Activated gamma-delta T cell treated with Interleukin-2 at 50 U/mL for 16 hours (primary cell): Measurements from ENCODE around the gene LENEP.
"Not testable (repeated sequence)": the region's sequence is repeated elsewhere in the genome, so short reads cannot be mapped to it uniquely, and the experiment has no call there.

Experiments
- DNase-seq: peaks from one replicate; pipeline ENCODE4 v3.0.0-alpha.2; 2020

LENEP gene

DNA sequence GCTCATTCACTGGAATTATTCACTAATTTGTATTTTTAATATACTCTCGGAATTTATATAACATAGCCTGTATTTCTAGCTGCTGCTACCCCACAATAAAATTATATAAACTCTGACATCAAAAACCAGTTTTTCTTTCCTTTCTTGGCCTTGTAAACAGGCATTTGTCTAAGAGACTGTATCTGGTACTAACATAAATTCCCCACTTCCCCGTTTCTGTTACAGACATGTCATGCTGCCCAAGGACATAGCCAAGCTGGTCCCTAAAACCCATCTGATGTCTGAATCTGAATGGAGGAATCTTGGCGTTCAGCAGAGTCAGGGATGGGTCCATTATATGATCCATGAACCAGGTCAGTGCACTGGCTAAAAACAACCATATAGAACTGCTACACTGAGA is 15.6 kb upstream of the LENEP start:
- not testable (repeated sequence) for DNase-seq

DNA sequence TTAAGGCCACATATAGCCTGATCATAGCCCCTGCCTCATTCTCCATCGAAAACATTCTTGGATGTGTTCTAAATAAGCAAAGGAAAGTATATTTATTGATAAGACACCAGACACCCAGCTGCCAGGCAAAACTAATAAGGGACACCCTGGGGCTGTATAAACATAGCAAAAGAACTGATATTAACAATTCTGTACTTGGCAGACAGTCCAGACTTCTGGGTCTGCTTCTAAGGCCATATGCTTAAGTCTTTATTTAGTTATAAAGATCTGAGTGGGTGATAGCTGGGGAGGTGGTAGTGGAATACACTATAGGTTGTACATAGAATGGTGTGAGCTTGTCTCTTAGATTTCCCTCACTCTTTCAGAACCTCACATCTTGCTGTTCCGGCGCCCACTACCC is 15.0 kb upstream of the LENEP start:
- no peak for DNase-seq

DNA sequence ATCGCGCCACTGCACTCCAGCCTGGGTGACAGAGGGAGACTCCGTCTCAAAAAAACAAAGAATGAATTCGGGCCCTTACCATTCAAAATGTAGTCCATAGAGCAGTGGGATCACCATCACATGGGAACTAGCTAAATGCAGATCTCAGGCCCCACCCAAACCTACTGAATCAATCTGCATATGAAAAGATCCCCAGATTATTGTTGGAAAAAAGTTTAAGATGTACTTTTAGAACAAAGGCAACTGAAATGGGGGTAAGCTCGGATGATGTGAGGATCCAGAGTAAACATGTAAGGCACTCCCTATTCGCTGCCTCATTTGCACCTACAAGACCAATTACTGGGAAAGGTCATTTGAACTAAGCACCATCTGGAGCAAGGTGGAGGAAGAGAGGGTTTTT is 11.0 kb upstream of the LENEP start:
- DNase-seq = no peak

DNA sequence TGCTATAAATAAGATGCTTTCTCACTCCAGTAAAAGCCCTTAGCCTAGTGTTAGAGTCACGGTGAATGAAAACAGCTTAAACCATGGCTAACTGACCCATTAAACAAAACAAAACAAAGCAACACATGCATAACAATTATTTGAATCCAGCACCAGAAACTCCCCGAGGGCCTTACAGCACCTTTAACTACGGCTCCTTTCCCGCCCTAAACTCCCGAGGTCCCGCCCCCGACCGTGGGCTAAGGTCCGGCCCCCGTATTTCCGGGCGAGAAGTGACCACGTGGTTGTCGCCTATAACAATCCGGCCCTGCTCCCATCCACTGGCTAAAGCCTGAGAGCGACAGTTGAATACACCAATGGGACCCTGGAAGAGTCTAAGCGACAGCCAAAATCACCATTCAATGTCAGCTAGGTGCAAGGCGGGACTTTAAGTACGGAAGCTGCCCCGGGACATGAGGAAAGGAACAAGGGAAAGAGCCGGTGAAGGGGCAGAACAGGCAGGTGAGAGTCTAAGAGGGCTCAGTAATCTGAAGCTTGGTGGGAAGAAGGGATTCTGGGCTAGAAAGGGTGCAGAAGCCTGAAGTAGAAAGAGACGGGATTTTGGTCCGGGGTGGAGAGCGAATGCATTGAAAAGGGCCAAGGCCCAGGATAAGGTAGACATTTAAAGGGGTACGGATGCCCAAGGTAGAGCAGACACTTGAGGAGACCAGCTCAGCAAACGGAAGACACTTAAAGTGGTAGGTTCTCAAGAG is 10.3 kb upstream of the LENEP start, which contains the start of gene FLAD1:
TSS of gene FLAD1 (plus strand) at position 448 of the 752 bp plus-strand sequence. CDS start 351 bp downstream, outside the sequence.
- DNase-seq = peak; percentile 93

DNA sequence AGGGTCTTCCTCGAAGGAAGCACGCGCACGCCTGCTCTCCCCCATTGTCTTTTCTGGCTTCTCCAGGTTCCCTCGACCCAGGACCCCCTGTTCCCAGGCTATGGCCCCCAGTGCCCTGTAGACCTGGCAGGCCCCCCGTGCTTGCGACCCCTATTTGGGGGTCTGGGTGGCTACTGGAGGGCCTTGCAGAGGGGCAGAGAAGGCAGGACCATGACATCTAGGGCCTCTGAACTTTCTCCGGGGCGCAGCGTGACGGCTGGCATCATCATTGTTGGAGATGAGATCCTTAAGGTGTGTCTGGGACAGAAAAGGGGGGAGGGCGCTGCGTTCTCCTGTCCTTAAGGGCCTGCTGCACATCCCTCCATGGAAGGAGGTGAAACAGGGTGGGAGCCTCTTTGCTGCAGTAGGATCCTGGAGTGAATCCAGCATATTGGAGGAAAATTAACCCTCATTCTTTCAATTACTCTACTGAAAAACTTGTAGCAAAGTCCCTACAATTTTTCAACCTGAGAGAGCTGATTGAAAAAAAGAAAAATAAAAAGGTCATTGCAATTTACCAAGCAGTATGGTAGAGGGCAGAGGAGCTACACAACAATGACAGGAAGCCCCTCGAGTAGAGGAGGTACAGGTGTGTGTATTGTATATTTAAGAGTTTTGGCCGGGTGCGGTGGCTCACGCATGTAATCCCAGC is 9.5 kb upstream of the LENEP start:
- no peak for DNase-seq

DNA sequence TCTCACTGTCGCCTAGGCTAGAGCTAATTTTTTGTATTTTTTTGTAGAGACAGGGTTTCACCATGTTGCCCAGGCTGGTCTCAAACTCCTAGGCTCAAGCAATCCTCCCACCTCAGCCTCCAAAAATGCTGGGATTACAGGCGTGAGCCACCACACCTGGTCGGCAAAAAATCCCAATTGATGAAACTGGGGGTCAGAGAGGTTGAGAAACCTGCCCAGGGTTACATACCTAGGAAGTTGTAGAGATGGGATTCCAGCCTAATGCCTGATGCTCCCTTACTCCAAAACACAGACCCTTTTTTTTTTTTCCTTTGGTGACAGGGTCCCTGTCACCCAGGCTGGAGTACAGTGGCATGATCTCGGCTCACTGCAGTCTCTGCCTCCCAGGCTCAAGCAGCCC is 6.7 kb upstream of the LENEP start:
- DNase-seq = not testable (repeated sequence)

DNA sequence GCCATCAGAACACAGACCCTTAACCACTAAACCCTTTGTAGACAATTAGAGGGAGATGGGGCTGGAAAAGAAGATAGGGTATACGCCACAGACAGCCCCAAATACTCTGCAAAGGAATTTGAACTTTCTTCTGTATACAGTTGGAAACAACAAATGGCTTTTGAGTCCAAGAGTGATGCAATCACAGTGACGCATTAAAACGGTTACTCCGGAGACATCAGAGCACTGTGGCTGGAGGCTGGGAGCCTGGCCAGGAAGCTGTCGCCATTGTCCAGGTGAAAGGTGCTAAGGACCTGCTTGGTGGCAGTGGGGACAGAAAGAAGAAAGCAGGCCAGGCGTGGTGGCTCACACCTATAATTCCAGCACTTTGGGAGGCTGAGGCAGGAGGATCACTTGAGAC is 6.1 kb upstream of the LENEP start:
- no peak for DNase-seq

DNA sequence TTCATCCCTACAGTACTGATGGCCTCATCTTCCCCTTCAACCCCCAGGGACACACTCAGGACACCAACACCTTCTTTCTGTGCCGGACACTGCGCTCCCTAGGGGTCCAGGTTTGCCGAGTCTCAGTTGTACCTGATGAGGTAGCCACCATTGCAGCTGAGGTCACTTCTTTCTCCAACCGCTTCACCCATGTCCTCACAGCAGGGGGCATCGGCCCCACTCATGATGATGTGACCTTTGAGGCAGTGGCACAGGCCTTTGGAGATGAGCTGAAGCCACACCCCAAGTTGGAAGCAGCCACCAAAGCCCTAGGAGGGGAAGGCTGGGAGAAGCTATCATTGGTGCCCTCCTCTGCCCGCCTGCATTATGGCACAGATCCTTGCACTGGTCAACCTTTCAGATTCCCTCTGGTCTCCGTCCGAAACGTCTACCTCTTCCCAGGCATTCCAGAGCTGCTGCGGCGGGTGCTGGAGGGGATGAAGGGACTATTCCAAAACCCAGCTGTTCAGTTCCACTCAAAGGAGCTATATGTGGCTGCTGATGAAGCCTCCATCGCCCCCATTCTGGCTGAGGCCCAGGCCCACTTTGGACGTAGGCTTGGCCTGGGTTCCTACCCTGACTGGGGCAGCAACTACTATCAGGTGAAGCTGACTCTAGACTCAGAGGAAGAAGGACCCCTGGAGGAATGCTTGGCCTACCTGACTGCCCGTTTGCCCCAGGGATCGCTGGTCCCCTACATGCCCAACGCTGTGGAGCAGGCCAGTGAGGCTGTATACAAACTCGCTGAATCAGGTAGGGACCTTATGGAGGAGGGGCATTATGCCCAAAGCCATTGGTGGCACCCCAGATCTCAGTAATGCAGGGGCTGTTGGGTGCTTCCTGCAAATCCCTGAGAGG is 5.1 kb upstream of the LENEP start:
- no peak for DNase-seq

DNA sequence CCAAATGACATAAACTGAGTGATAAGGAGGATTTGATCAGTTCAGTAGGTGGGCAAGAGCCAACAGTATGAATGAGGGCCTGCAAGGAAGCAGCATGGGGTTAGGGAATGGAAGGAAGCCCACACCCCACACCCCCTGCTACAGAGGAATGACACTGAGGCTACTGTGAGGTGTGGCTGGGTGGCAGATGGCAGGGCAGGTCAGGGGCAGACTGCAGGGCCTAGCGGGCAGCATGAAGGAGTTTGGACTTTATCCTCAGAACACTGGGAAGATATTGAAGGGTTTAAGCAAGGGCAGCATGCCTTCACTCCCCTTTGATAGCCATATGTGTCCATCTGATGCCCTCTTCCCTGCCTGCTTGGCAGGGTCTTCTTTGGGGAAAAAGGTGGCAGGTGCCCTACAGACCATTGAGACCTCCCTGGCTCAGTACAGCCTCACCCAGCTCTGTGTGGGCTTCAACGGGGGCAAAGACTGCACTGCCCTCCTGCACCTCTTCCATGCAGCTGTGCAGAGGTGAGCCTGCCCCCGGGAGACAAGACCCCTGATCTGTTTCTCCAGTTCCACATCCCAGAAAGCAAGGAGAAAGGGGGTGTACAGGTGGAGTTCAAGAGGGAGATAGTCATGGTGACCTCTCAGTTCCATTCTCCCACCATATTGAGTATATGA is 4.1 kb upstream of the LENEP start:
- no peak for DNase-seq

DNA sequence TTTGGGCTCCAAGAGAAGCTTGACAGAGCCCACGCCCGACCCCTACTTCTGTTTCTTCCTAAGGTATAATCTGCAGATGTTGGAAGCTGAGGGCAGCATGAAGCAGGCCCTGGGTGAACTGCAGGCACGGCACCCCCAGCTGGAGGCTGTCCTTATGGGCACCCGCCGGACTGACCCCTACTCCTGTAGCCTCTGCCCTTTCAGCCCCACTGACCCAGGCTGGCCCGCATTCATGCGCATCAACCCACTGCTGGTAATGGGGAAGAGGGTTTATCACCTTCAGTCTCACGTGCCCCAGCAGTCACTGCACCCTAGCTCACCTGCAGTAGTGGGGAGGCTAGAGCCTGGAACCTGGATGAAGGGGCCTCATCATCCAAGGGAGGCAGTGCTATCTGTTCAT is 3.1 kb upstream of the LENEP start:
- no peak for DNase-seq

DNA sequence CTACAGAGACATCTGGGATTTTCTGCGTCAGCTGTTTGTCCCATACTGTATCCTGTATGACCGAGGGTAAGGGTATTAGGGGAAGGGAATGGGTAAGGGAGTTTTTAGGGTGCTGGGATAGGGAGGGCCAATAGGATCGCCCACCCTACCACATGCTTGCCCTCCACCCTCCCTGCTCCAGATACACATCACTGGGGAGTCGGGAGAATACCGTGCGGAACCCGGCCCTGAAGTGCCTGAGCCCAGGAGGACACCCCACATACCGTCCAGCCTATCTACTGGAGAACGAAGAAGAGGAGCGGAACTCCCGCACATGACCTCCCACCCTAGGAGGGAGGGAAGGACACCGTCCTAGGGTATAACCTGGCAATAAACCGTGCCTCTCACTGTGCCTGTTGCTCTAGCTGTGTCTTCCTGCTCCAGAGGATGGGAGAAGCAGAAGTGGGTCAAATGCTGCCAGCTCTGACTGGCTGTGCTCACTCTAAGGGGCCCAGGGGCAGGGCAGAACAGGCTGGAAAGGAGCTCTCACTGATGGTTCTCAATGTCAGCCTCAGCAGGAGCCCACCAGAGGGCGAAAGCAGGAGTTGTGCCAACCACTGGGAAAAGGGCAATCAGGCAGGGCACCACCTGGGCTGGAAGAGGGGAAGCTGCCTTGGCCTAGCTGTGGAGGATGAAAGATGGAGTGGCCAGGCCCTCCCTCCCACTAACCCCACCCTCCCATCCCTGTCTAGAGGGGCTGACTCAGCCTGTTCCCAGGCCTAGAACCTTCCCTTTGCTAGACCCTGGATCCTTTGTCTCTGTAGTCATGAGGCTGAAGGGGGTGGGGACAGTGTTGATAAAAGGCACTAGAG is 440 bp upstream of the LENEP start:
- DNase-seq = no peak

DNA sequence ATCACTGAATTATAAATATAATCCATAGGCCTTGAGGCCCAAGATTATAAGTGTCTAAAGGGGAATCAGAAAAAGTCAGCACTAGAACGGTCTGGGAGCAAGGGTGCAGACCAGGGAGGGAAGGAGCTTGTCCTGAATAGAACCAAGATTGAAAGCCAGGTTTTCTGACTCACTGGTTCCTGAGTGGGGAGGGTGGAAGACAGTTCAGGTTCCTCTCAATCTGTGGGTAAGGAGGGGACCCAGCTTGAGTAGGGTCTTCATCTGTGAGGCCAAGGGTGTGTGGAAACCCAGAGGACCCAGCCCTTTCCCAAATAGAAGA is 842 bp downstream of the LENEP start:
- no peak for DNase-seq

DNA sequence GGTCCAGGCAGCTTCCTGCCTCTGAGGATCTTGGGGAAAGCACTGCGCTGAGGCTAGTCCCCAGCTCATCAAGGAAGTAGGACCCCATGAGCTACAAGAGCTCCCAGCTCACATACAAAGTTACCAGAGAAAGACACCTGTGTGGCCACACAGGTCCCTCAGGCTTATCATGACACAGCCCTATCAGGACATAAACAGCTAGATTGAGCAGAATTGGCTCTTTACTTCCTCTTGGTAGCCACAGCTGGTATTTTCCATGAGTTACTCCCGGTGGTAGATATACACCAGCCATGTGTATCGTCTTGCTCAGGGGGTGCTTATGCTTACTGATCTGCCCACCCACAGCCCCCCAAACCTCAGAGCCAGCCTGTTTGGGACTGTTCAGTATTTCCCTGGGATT is 1.2 kb downstream of the LENEP start:
- no peak for DNase-seq

DNA sequence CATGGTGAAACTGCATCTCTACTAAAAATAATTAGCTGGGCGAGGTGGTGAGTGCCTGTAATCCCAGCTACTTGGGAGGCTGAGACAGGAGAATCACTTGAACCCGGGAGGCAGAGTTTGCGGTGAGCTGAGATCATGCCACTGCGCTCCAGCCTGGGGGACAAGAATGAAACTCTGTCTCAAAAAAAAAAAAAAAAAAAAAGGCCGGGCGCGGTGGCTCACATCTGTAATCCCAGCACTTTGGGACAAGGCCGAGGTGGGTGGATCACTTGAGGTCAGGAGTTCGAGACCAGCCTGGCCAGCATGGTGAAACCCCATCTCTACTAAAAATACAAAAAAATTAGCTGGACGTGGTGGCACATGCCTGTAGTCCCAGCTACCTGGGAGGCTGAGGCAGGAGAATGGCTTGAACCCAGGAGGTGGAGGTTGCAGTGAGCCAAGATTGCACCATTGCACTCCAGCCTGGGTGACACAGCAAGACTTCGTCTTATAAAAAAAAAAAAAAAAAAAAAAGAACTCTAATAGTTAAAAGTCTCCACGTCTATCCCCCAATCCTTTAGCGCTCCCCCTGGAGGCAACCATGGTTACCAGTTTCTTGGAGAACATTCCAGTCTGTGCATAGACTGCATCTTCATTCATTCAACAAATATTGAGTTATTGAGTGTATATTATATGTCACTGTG is 2.1 kb downstream of the LENEP start:
- not testable (repeated sequence) for DNase-seq

DNA sequence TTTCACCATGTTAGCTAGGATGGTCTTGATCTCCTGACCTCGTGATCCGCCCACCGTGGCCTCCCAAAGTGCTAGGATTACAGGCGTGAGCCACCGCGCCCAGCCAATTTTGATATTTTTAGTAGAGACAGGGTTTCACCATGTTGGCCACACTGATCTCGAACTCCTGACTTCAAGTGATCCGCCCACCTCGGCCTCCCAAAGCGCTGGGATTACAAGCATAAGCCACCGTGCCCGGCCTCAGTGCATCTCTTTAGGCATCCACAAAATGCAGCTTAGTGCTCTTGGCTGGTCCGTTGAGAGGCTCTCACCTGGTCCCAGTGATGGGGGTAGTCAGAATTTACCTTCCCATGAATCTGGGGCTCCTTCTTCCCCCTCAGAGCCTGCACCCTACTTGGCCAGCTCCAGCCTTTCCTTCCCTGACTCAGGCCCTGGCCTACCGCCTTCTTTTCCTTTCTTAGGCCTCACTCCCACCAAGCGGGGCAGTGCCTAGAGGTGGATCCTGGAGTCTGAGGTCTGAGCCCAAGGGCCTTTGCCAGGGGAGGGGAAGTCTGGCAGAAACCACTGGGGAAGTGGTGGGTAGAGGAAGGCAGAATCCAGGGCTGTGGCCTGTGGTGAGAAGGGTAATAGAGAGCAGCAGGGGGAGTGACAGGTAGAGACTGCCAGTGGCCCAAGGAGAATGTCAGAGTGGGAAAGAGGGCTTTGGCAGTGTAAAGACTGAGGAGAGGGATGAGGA is 3.7 kb downstream of the LENEP start:
- no peak for DNase-seq

DNA sequence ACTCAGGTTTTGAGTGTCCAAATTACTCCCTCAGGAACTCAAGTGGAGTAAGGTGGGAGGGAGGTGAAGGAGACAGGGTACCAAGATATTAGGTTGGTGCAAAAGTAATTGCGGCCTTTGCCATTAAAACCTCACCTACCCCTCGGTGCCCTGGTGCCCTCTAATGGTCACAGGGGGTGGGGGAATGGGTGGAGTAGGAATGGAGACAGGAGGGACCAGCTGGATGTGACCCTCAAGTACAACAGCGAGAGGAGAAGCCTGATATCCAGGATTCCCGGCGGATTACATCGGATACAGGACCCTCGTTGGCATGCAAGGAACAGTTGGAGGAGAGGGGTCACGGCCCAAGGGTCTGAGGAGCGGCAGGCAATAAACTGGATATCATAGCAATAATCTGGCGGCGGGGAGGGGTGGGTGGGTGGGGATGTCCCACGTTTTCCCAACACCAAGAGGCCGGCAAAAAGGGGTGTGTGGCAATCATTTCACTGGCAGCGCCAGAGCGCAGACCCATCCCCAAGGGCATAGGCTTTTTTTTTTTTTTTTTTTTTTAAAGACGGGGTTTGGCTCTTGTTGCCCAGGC is 4.9 kb downstream of the LENEP start:
- no peak for DNase-seq

DNA sequence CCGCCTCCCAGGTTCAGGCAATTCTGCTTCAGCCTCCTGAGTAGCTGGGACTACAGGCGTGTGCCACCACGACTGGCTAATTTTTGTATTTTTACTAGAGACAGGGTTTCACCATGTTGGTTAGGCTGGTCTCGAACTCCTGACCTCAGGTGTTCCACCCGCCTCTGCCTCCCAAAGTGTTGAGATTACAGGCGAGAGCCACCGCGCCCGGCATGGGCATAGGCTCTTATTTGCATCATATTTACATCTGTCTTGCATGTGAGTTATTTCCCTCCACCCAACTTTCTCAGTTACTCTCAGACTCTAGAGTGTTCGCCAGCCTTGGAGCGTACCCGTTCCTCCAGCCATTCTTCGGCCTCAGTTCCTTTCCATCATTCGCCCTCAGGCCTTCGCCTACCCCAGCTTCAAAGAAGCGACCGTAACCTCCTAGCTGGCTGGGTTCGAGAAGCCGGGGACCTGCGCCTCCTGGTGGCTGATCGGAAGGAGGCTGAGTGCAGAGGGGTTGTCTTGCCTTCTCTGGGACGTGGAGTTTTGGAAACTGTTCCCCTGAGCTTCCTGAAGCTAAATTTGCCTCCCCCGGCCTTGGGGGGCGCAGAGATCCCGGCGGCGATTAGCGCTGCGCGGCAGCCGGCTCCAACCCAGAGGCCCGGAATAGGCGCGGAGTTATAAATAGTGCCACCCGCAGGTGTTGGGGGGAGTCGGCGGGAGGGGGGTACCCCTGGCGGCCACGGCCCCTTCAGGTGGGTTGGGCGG is 5.6 kb downstream of the LENEP start:
- DNase-seq = peak; percentile 57

DNA sequence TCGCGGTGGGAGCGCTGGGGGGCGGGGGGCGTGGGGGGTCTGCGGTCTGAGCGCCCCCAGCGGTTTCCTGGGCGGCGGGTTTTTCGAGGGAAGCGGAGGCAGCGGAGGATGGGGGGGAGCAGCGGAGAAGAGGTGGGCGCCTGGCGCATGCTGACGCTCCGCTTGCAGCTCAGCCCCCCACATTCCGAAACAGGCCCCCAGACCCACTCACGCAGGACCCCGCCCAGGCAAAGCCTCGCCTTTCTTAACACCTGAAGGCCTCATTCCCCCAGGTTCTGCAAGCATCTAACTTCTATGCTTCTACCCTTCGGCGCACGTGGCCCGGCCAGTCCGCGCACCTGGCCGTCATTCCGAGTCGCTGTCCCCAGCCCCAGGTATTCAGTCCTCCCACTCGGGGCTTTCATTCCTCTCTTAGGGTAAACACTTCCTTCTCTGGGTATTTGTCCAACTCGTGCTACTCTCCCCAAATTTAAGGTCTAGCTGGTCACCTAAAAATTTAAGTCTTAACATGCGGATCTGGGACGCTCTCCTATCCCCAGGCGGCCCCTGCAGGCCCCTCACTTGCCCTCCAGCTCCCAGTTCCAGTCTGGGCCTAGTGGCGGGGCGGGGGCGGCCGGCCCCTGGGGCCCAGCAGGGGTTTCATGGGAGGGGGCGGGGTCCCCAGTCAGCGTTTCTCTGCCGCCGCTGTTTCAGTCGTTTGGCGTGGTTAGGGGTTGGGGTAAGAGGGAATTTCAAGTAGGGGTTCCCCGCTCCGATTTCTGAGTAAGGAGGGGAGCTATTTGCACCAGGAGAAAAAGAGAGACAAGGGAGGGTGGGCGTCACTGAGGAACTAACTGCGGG is 6.4 kb downstream of the LENEP start:
- DNase-seq = no peak

DNA sequence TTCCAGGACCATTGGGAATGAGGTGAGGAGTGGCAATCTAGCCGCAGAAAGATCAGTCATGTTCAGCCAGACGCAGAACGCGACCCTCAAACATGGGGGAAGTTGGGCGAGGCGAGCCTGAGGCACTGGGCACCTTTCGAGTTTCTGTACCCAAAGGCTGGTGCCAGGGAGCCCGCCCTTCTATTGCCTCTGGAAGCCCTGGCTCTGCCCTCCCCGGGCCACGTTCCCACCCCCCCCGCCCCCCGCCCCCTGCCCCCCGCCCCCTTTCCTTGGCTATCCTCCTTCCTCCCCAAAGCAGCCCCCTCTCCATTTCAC is 7.0 kb downstream of the LENEP start:
- DNase-seq = no peak
